Measurements from ENCODE around the gene POU2F3.

Gene POU2F3

GRCh38 chr11:120239713-120240640 lies at the start of gene POU2F3:
TSS of gene POU2F3 (plus strand) at chr11:120240140. CDS start at chr11:120240344, 204 bp downstream.
- Histone ChIP-seq H3K4me3 (ENCODE audit: low read depth, low read length) (peak within 1 kb of the TSS; percentile 58), H3K9me3 (ENCODE audit: control insufficient read depth, insufficient read depth, low read length) (no peaks in the 10 kb centered on the region), H3K27me3 (ENCODE audit: control insufficient read depth, insufficient read depth, low read length) (peaks cover 39% of the 10 kb centered on the region), H3K4me1 (ENCODE audit: control insufficient read depth, insufficient read depth, low read length) (peaks cover 7% of the 10 kb centered on the region), H3K36me3 (ENCODE audit: control insufficient read depth, insufficient read depth, low read length) (no peaks in the 10 kb centered on the region), H3K9ac (ENCODE audit: low read depth, low read length) (no peak within 1 kb of the TSS)

- no peak overlapping the region for H3K4me3 ChIP-seq (ENCODE audit: low read depth, low read length)
- peaks cover 6% of the 10 kb centered on the region for H3K4me1 ChIP-seq (ENCODE audit: control insufficient read depth, insufficient read depth, low read length)
- H3K9me3 ChIP-seq (ENCODE audit: control insufficient read depth, insufficient read depth, low read length): no peaks in the 10 kb centered on the region
- H3K36me3 ChIP-seq (ENCODE audit: control insufficient read depth, insufficient read depth, low read length): no peaks in the 10 kb centered on the region
- H3K9ac ChIP-seq (ENCODE audit: low read depth, low read length): no peak overlapping the region
- H3K27me3 ChIP-seq (ENCODE audit: control insufficient read depth, insufficient read depth, low read length): peaks cover 47% of the 10 kb centered on the region
Measured at GRCh38 chr11:120191058-120191457, 48.9 kb upstream of the POU2F3 start.

GRCh38 chr11:120192831-120193625 lies 46.9 kb upstream of the POU2F3 start:
- H3K36me3 ChIP-seq (ENCODE audit: control insufficient read depth, insufficient read depth, low read length): no peaks in the 10 kb centered on the region
- peaks cover 55% of the 10 kb centered on the region for H3K27me3 ChIP-seq (ENCODE audit: control insufficient read depth, insufficient read depth, low read length)
- no peak overlapping the region for H3K4me3 ChIP-seq (ENCODE audit: low read depth, low read length)
- no peaks in the 10 kb centered on the region for H3K9me3 ChIP-seq (ENCODE audit: control insufficient read depth, insufficient read depth, low read length)
- peaks cover 10% of the 10 kb centered on the region for H3K4me1 ChIP-seq (ENCODE audit: control insufficient read depth, insufficient read depth, low read length)
- no peak overlapping the region for H3K9ac ChIP-seq (ENCODE audit: low read depth, low read length)

- Histone ChIP-seq H3K4me1 (ENCODE audit: control insufficient read depth, insufficient read depth, low read length) (peaks cover 12% of the 10 kb centered on the region), H3K4me3 (ENCODE audit: low read depth, low read length) (no peak overlapping the region), H3K9ac (ENCODE audit: low read depth, low read length) (no peak overlapping the region), H3K36me3 (ENCODE audit: control insufficient read depth, insufficient read depth, low read length) (no peaks in the 10 kb centered on the region), H3K9me3 (ENCODE audit: control insufficient read depth, insufficient read depth, low read length) (no peaks in the 10 kb centered on the region), H3K27me3 (ENCODE audit: control insufficient read depth, insufficient read depth, low read length) (peaks cover 61% of the 10 kb centered on the region)
Measured at GRCh38 chr11:120194166-120194565, 45.8 kb upstream of the POU2F3 start.

- peaks cover 14% of the 10 kb centered on the region for H3K4me1 ChIP-seq (ENCODE audit: control insufficient read depth, insufficient read depth, low read length)
- H3K27me3 ChIP-seq (ENCODE audit: control insufficient read depth, insufficient read depth, low read length): peaks cover 66% of the 10 kb centered on the region
- H3K4me3 ChIP-seq (ENCODE audit: low read depth, low read length): no peak overlapping the region
- H3K36me3 ChIP-seq (ENCODE audit: control insufficient read depth, insufficient read depth, low read length): no peaks in the 10 kb centered on the region
- H3K9me3 ChIP-seq (ENCODE audit: control insufficient read depth, insufficient read depth, low read length): no peaks in the 10 kb centered on the region
- H3K9ac ChIP-seq (ENCODE audit: low read depth, low read length): no peak overlapping the region
Measured at GRCh38 chr11:120195601-120196320, 44.2 kb upstream of the POU2F3 start.

GRCh38 chr11:120196826-120197225 lies 43.1 kb upstream of the POU2F3 start:
- H3K36me3 ChIP-seq (ENCODE audit: control insufficient read depth, insufficient read depth, low read length): no peaks in the 10 kb centered on the region
- no peak overlapping the region for H3K9ac ChIP-seq (ENCODE audit: low read depth, low read length)
- no peaks in the 10 kb centered on the region for H3K9me3 ChIP-seq (ENCODE audit: control insufficient read depth, insufficient read depth, low read length)
- peaks cover 71% of the 10 kb centered on the region for H3K27me3 ChIP-seq (ENCODE audit: control insufficient read depth, insufficient read depth, low read length)
- H3K4me1 ChIP-seq (ENCODE audit: control insufficient read depth, insufficient read depth, low read length): peaks cover 14% of the 10 kb centered on the region
- H3K4me3 ChIP-seq (ENCODE audit: low read depth, low read length): no peak overlapping the region

GRCh38 chr11:120197251-120197891 lies 42.6 kb upstream of the POU2F3 start:
- Histone ChIP-seq H3K4me1 (ENCODE audit: control insufficient read depth, insufficient read depth, low read length) (peaks cover 14% of the 10 kb centered on the region), H3K4me3 (ENCODE audit: low read depth, low read length) (peak overlapping the region; percentile 0), H3K36me3 (ENCODE audit: control insufficient read depth, insufficient read depth, low read length) (no peaks in the 10 kb centered on the region), H3K9ac (ENCODE audit: low read depth, low read length) (no peak overlapping the region), H3K27me3 (ENCODE audit: control insufficient read depth, insufficient read depth, low read length) (peaks cover 76% of the 10 kb centered on the region), H3K9me3 (ENCODE audit: control insufficient read depth, insufficient read depth, low read length) (no peaks in the 10 kb centered on the region)

- no peak overlapping the region for H3K9ac ChIP-seq (ENCODE audit: low read depth, low read length)
- peaks cover 14% of the 10 kb centered on the region for H3K4me1 ChIP-seq (ENCODE audit: control insufficient read depth, insufficient read depth, low read length)
- peaks cover 81% of the 10 kb centered on the region for H3K27me3 ChIP-seq (ENCODE audit: control insufficient read depth, insufficient read depth, low read length)
- peak overlapping the region; percentile 7 for H3K4me3 ChIP-seq (ENCODE audit: low read depth, low read length)
- H3K36me3 ChIP-seq (ENCODE audit: control insufficient read depth, insufficient read depth, low read length): no peaks in the 10 kb centered on the region
- H3K9me3 ChIP-seq (ENCODE audit: control insufficient read depth, insufficient read depth, low read length): no peaks in the 10 kb centered on the region
Measured at GRCh38 chr11:120197977-120198376, 42.0 kb upstream of the POU2F3 start.

GRCh38 chr11:120198403-120198786 lies 41.5 kb upstream of the POU2F3 start:
- H3K9ac ChIP-seq (ENCODE audit: low read depth, low read length): no peak overlapping the region
- no peaks in the 10 kb centered on the region for H3K9me3 ChIP-seq (ENCODE audit: control insufficient read depth, insufficient read depth, low read length)
- peaks cover 14% of the 10 kb centered on the region for H3K4me1 ChIP-seq (ENCODE audit: control insufficient read depth, insufficient read depth, low read length)
- peaks cover 85% of the 10 kb centered on the region for H3K27me3 ChIP-seq (ENCODE audit: control insufficient read depth, insufficient read depth, low read length)
- H3K36me3 ChIP-seq (ENCODE audit: control insufficient read depth, insufficient read depth, low read length): no peaks in the 10 kb centered on the region
- H3K4me3 ChIP-seq (ENCODE audit: low read depth, low read length): peak overlapping the region; percentile 13

- Histone ChIP-seq H3K4me3 (ENCODE audit: low read depth, low read length) (peak overlapping the region; percentile 13), H3K36me3 (ENCODE audit: control insufficient read depth, insufficient read depth, low read length) (no peaks in the 10 kb centered on the region), H3K27me3 (ENCODE audit: control insufficient read depth, insufficient read depth, low read length) (peaks cover 87% of the 10 kb centered on the region), H3K4me1 (ENCODE audit: control insufficient read depth, insufficient read depth, low read length) (peaks cover 14% of the 10 kb centered on the region), H3K9me3 (ENCODE audit: control insufficient read depth, insufficient read depth, low read length) (no peaks in the 10 kb centered on the region), H3K9ac (ENCODE audit: low read depth, low read length) (no peak overlapping the region)
Measured at GRCh38 chr11:120198787-120199469, 41.0 kb upstream of the POU2F3 start.
